CD4-positive, alpha-beta T cell (primary cell): Measurements from ENCODE around the gene PLEKHA8. TPM values are rescaled to one million over a fixed set of nuclear protein-coding genes. Genes with fewer than 3 reads are reported as not detected.

Experiments
- ATAC-seq: fragments of 200-7000 bp; cut with Tn5 transposase; one replicate; pipeline ENCODE4 v1.10.0; 2022; ENCODE audit warnings: mild to moderate bottlenecking; ENCODE audit not compliant: poor library complexity
- CTCF ChIA-PET: fragments of 350-600 bp; sonication (Branson Sonifier 250); formaldehyde crosslinking; loops from one replicate; lab custom pipeline; 2021; ENCODE audit warnings: antibody characterized with exemption, inconsistent platforms; lab: Charles Lee
- POLR2A ChIA-PET: fragments of 350-600 bp; sonication (Branson Sonifier 250); formaldehyde crosslinking; loops from one replicate; lab custom pipeline; 2021; ENCODE audit warnings: antibody characterized with exemption, inconsistent platforms; lab: Charles Lee
- DNase-seq, 14 experiments: peaks; one replicate each; pipeline ENCODE4 v3.0.0-alpha.2; 2013 to 2020; ENCODE audit warnings: mixed read lengths in 2 of 14
- H3K27ac ChIP-seq, 2 donors: one replicate each; pipeline versions ENCODE4 v1.5.1 to v1.7.0; 2013; ENCODE audit warnings: low read length in 2 of 2, low read depth in 1 of 2, mild to moderate bottlenecking in 1 of 2
- H3K27me3 ChIP-seq, 2 experiments: 1 replicate in 1 of 2; 2 replicates in 1 of 2; pipeline versions ENCODE4 v1.6.1 to v1.7.0; 2013; ENCODE audit warnings: low read length in 2 of 2, control low read depth in 1 of 2, mild to moderate bottlenecking in 1 of 2, moderate library complexity in 1 of 2; ENCODE audit not compliant: insufficient read depth in 2 of 2, control insufficient read depth in 1 of 2
- H3K36me3 ChIP-seq: one replicate; pipeline ENCODE4 v1.6.1; 2013; ENCODE audit warnings: low read length, control low read depth; ENCODE audit not compliant: insufficient read depth
- H3K4me1 ChIP-seq: one replicate; pipeline ENCODE4 v1.6.1; 2013; ENCODE audit warnings: low read length, control low read depth; ENCODE audit not compliant: insufficient read depth
- H3K4me3 ChIP-seq: one replicate; pipeline ENCODE4 v1.5.1; 2013; ENCODE audit warnings: mild to moderate bottlenecking, low read length, moderate library complexity
- H3K9me3 ChIP-seq, 2 experiments: 1 replicate in 1 of 2; 2 replicates in 1 of 2; pipeline versions ENCODE4 v1.6.1 to v1.7.0; 2013; ENCODE audit warnings: low read length in 2 of 2, mild to moderate bottlenecking in 2 of 2, control low read depth in 1 of 2, moderate library complexity in 1 of 2; ENCODE audit not compliant: control insufficient read depth in 1 of 2, insufficient read depth in 1 of 2
- H3K27ac Mint-ChIP-seq: one replicate; pipeline ENCODE4 v1.8.0; 2020; ENCODE audit warnings: mixed read lengths
- H3K27me3 Mint-ChIP-seq: one replicate; pipeline ENCODE4 v1.8.0; 2021; ENCODE audit warnings: mixed read lengths
- H3K36me3 Mint-ChIP-seq: one replicate; pipeline ENCODE4 v1.8.0; 2021; ENCODE audit warnings: low read depth, mixed read lengths
- H3K4me1 Mint-ChIP-seq: one replicate; pipeline ENCODE4 v1.8.0; 2021; ENCODE audit warnings: low read depth, mixed read lengths
- H3K4me3 Mint-ChIP-seq: one replicate; pipeline ENCODE4 v1.8.0; 2020; ENCODE audit warnings: mild to moderate bottlenecking, mixed read lengths
- H3K9me3 Mint-ChIP-seq: one replicate; pipeline ENCODE4 v1.8.0; 2020; ENCODE audit warnings: mixed read lengths
- intact Hi-C, 2 experiments: fragments of 100-400 bp; cut with DNase I in 1 of 2; cut with micrococcal nuclease in 1 of 2; formaldehyde crosslinking; loops; one replicate each; pipeline versions ENCODE4 v1.15.1 to v1.9.0; 2023 to 2025; cut with DNase I, micrococcal nuclease
- total RNA-seq, 174 experiments: library from RNA in 2 of 174; stranded (reverse) in 2 of 174; gene quantifications; one replicate each; pipeline ENCODE4 v1.2.3 and lab custom pipeline; 2021 to 2026
- TF ChIP-seq, protein P1 (sequence below): fragments of 200-600 bp; IDR thresholded peaks from one replicate; pipeline ENCODE4 v1.8.0; 2022; ENCODE audit warnings: antibody characterized with exemption, mild to moderate bottlenecking

The PLEKHA8 gene
- total RNA-seq, 2 experiments from 2014 or later: 7.0 to 7.4 TPM

DNA sequence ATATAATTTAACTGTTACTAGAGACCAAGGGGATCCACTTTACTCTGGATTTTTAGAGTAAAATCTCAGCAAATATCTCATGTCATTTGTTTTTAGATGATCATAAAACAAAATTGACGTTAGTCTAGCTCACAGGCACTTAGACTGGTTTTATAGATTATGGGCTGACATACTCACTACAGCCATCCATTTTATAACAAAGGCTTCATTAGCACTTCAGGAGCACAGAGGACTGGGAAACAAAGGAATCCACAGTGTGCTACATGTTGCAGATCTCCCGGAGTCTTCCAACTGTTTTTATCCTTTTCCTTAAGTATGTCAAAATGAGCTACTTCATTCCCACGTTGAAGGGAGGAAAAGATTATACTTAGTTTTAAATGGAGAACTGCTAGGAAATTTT, 22.7 kb upstream of the PLEKHA8 start:
- H3K9me3 Mint-ChIP-seq: no peaks in the 10 kb centered on the region
- H3K4me3 Mint-ChIP-seq: no peak overlapping the region
- no peak overlapping the region for H3K27ac ChIP-seq
- H3K27me3 ChIP-seq: peaks cover 2 to 3% of the 10 kb centered on the region in 2 experiments
- H3K36me3 ChIP-seq: no peaks in the 10 kb centered on the region
- ChIA-PET POLR2A (interaction anchor here (0.6 kb wide), 1 partner anchor 1127 kb away, joined by 3 read pairs; no protein-coding TSS in a partner anchor), CTCF (no interaction called here)
- no peaks in the 10 kb centered on the region for H3K9me3 ChIP-seq
- H3K4me1 ChIP-seq: no peaks in the 10 kb centered on the region
- H3K27me3 Mint-ChIP-seq: peaks cover 18% of the 10 kb centered on the region
- H3K36me3 Mint-ChIP-seq: no peaks in the 10 kb centered on the region
- ATAC-seq (no peak), DNase-seq (no peak)
- no peak overlapping the region for H3K27ac Mint-ChIP-seq
- no peaks in the 10 kb centered on the region for H3K4me1 Mint-ChIP-seq
- H3K4me3 ChIP-seq: no peak overlapping the region
- TF ChIP-seq, protein P1, sequence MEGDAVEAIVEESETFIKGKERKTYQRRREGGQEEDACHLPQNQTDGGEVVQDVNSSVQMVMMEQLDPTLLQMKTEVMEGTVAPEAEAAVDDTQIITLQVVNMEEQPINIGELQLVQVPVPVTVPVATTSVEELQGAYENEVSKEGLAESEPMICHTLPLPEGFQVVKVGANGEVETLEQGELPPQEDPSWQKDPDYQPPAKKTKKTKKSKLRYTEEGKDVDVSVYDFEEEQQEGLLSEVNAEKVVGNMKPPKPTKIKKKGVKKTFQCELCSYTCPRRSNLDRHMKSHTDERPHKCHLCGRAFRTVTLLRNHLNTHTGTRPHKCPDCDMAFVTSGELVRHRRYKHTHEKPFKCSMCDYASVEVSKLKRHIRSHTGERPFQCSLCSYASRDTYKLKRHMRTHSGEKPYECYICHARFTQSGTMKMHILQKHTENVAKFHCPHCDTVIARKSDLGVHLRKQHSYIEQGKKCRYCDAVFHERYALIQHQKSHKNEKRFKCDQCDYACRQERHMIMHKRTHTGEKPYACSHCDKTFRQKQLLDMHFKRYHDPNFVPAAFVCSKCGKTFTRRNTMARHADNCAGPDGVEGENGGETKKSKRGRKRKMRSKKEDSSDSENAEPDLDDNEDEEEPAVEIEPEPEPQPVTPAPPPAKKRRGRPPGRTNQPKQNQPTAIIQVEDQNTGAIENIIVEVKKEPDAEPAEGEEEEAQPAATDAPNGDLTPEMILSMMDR: no peak
- intact Hi-C loops: no loop called here

DNA sequence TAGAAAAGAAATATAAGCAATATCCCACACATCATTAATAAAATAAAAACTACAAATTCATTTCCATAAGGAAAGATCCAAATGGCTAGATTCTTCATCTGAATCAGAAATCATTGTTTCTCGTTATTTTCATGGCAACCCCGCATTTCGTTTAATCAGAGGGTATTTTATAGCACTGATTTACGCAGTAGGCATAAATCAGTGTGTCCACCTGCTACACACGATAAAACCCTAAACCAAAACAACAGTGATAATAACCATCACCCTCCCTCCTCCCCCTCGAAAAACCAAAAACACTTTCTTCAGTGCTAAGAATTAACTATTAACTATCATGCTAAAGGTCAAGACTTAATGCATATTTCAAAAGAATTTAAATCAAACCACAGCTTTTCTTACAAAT, 18.2 kb upstream of the PLEKHA8 start:
- Histone ChIP-seq H3K36me3 (no peaks in the 10 kb centered on the region), H3K4me1 (no peaks in the 10 kb centered on the region), H3K27ac (no peak overlapping the region), H3K4me3 (no peak overlapping the region), H3K9me3 (no peaks in the 10 kb centered on the region), H3K27me3 (no peaks in the 10 kb centered on the region)
- DNase-seq (no peak), ATAC-seq (no peak)
- intact Hi-C loops: no loop called here
- H3K4me1 Mint-ChIP-seq: no peaks in the 10 kb centered on the region
- TF ChIP-seq, protein P1: no peak
- no peaks in the 10 kb centered on the region for H3K9me3 Mint-ChIP-seq
- H3K27me3 Mint-ChIP-seq: peaks cover 5% of the 10 kb centered on the region
- H3K27ac Mint-ChIP-seq: no peak overlapping the region
- ChIA-PET CTCF (no interaction called here), POLR2A (no interaction called here)
- H3K4me3 Mint-ChIP-seq: no peak overlapping the region
- peaks cover 12% of the 10 kb centered on the region for H3K36me3 Mint-ChIP-seq

DNA sequence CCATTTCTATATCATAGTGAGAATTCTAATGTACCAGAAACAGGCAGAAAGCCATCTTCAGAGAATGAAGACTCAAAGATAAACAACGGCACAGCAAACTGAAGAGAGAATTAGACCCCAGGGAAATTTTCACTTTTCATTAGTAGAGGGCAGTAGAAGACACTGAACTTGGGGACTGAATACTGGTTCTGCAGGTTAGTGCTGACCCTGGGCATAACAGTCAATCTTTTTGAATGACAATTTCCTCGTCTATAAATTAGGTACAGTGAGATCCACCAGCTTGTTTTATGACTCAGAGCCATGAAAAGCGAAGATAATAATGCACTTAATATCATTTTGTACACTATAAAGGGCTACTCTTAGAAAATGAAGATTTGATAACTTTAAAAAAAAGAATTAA, 15.5 kb upstream of the PLEKHA8 start:
- Mint-ChIP-seq H3K9me3 (no peaks in the 10 kb centered on the region), H3K4me1 (no peaks in the 10 kb centered on the region)

More for the DNA sequence above, 15.5 kb upstream of the PLEKHA8 start:
- DNase-seq (no peak), ATAC-seq (no peak)
- Histone ChIP-seq H3K36me3 (no peaks in the 10 kb centered on the region), H3K4me3 (no peak overlapping the region), H3K9me3 (no peaks in the 10 kb centered on the region), H3K27me3 (no peaks in the 10 kb centered on the region), H3K4me1 (no peaks in the 10 kb centered on the region), H3K27ac (no peak overlapping the region)
- intact Hi-C loops: no loop called here
- Mint-ChIP-seq H3K27me3 (no peaks in the 10 kb centered on the region), H3K4me3 (no peak overlapping the region), H3K36me3 (peaks cover 16% of the 10 kb centered on the region), H3K27ac (no peak overlapping the region)
- POLR2A ChIA-PET: no interaction called here
- TF ChIP-seq, protein P1: no peak
- CTCF ChIA-PET: no interaction called here
